Pancreas (tissue), 10 donors: ENCODE data around the gene IL17RD. TPM values are rescaled to one million over a fixed set of nuclear protein-coding genes. Genes with fewer than 3 reads are reported as not detected.

Experiments
- ATAC-seq, 4 donors: fragments of 200-7000 bp; cut with Tn5 transposase; one replicate each; pipeline versions ENCODE4 v1.8.0 to v1.9.1; 2020; ENCODE audit warnings: mild to moderate bottlenecking in 4 of 4, moderate library complexity in 4 of 4
- DNase-seq, 6 donors: peaks; one replicate each; pipeline ENCODE4 v3.0.0-alpha.2; 2020
- FAIRE-seq: peaks from 2 replicates; lab custom pipeline; 2012; peaks lifted over from hg19 to GRCh38; lab: Jason Lieb, UNC
- H3K27ac ChIP-seq, 4 donors: fragments of 200-600 bp; sonication (generic); 1 replicate in 3 of 4; 2 replicates in 1 of 4; pipeline versions ENCODE4 v1.5.0 to v1.8.0; 2020
- H3K27me3 ChIP-seq, 4 donors: fragments of 200-600 bp; one replicate each; pipeline ENCODE4 v1.8.0; 2021
- H3K36me3 ChIP-seq, 3 donors: fragments of 200-600 bp; sonication (generic) in 1 of 3; one replicate each; pipeline versions ENCODE4 v1.5.0 to v1.8.0; 2020 to 2021
- H3K4me1 ChIP-seq, 3 donors: fragments of 200-600 bp; one replicate each; pipeline ENCODE4 v1.8.0; 2021
- H3K4me3 ChIP-seq, 4 donors: fragments of 200-600 bp; sonication (generic) in 2 of 4; one replicate each; pipeline versions ENCODE4 v1.5.0 to v1.8.0; 2020 to 2021
- H3K9me3 ChIP-seq, 4 donors: fragments of 200-600 bp; one replicate each; pipeline ENCODE4 v1.8.0; 2021
- WGBS, 2 donors: extraction: QIAGEN DNeasy Blood & Tissue Kit; methylation state at CpG; one replicate each; pipeline ENCODE4 v1.1.7; 2013; 5-methylcytosine and 5-hydroxymethylcytosine counted together
- intact Hi-C, 3 donors: fragments of 100-400 bp; cut with DNase I; formaldehyde crosslinking; loops; one replicate each; pipeline versions ENCODE4 v1.11.1 to v1.14.2; 2022
- polyA plus RNA-seq, 2 donors: library from polyadenylated mRNA; stranded (reverse); fragments of 200-250 nt; gene quantifications; one replicate each; pipeline ENCODE4 v1.2.3, GENCODE V29; 2013
- total RNA-seq, 6 donors: library from RNA; stranded (reverse); fragmentation: NEBNext Ultra II Directional in 4 of 6; extraction: Animal tissue kit (Norgen Biotek cat#: 25700) in 4 of 6; gene quantifications; one replicate each; pipeline versions ENCODE4 v1.2.1 to v1.2.4, GENCODE V29; 2021 to 2023
- TF ChIP-seq, protein P1 (sequence below), 4 donors: fragments of 200-600 bp; sonication (generic) in 3 of 4; IDR thresholded peaks; one replicate each; pipeline versions ENCODE4 v1.5.0 to v1.8.0; 2021; ENCODE audit warnings: antibody characterized with exemption in 4 of 4
- donor health status: healthy with polysubstance abuse.
- donor health status: DM: no; HTN: no; CAD: no; lungs with moderate emphysema.
- donor health status: DM: no; HTN: no; CAD: no.
- donor health status: control.
- donor health status: control.
- donor health status: Bipolar disorder and iron deficiency.
- donor health status: DM: yes; HTN: yes; CAD: no.
- donor health status: DM: no; HTN: no; CAD: no.
- donor health status: DM: no; HTN: no; CAD: no.
- donor health status: DM: yes; HTN: yes; CAD: no.

Gene IL17RD
- total and polyA plus RNA-seq, 8 donors, result 0.42 to 3.9 (median 1.9) TPM

DNA sequence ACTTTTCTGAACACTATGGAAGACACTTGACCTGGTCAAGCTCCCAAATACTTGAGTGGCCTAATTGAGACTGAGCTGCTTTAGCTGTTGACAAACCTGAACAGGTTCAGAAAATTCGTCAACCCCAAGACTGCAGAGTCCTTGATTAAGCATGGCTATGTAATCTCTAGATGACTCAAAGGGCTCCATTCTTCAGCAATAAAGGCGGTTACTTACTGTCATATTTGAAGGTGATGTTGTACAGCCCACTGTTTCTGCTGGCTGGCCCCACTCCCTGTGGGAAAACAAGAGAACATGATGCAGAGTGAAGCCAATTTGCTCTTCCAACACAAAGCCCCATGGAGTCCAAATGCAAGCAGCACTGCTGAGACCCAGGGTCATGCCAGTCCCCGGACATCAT lies 45.1 kb downstream of the IL17RD start:
- no peak for FAIRE-seq
- no peaks in the 10 kb centered on the region for H3K9me3 ChIP-seq
- TF ChIP-seq, protein P1, sequence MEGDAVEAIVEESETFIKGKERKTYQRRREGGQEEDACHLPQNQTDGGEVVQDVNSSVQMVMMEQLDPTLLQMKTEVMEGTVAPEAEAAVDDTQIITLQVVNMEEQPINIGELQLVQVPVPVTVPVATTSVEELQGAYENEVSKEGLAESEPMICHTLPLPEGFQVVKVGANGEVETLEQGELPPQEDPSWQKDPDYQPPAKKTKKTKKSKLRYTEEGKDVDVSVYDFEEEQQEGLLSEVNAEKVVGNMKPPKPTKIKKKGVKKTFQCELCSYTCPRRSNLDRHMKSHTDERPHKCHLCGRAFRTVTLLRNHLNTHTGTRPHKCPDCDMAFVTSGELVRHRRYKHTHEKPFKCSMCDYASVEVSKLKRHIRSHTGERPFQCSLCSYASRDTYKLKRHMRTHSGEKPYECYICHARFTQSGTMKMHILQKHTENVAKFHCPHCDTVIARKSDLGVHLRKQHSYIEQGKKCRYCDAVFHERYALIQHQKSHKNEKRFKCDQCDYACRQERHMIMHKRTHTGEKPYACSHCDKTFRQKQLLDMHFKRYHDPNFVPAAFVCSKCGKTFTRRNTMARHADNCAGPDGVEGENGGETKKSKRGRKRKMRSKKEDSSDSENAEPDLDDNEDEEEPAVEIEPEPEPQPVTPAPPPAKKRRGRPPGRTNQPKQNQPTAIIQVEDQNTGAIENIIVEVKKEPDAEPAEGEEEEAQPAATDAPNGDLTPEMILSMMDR (IDR thresholded peaks at IDR 0.05), result no peak
- intact Hi-C loops, result no loop called here
- 65% methylated on average over 3 of the region's 3 CpGs for WGBS, 2 donors
- H3K4me1 ChIP-seq, result no peaks in the 10 kb centered on the region
- H3K36me3 ChIP-seq, result no peaks in the 10 kb centered on the region
- H3K27me3 ChIP-seq, result no peaks in the 10 kb centered on the region
- peak in 2 of 4 donors; percentile 17 to 32 for ATAC-seq
- DNase-seq, result no peak
- no peak overlapping the region for H3K4me3 ChIP-seq
- no peak overlapping the region for H3K27ac ChIP-seq

DNA sequence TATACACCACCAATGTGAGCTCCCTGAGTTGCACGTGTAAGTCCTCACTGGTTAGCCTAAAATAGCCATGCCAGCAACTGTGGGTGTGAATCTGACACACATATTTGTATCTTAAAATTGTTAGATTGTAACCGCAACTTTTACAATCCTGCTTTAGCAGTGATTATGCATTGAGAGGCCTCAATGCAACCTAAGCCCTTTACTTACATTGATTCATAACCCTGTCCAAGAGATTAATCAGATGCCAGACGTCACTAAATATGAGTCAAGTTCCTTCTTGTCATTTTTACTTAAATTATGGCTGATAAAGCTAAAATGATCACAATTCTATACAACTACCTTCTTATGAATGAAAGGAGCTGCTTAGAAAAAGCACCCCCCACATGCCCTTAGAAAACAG lies 46.9 kb downstream of the IL17RD start:
- TF ChIP-seq, protein P1 (IDR thresholded peaks at IDR 0.05), result no peak
- Histone ChIP-seq H3K4me1 (no peaks in the 10 kb centered on the region), H3K4me3 (no peak overlapping the region), H3K27ac (no peak overlapping the region), H3K36me3 (no peaks in the 10 kb centered on the region), H3K9me3 (no peaks in the 10 kb centered on the region), H3K27me3 (no peaks in the 10 kb centered on the region)
- 61% methylated on average over 3 of the region's 3 CpGs for WGBS, 2 donors
- intact Hi-C loops, result no loop called here
- ATAC-seq (no peak), FAIRE-seq (no peak), DNase-seq (no peak)

DNA sequence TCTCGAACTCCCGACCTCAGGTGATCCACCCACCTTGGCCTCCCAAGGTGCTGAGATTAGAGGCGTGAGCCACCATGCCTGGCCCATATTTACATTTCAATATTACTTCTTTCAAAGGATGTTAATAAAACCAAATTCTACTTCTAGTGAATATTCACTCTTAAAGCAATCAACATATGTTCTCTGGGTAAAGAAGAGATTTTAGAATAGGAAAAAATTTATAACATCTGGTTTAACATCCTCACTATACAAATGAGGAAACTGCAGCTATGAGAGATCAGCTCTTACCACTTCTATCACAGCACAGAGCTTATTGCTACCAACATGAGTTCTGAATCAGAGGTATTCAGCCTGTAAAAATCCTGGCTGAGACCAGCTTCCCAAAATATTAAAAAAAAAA lies 48.7 kb downstream of the IL17RD start:
- ATAC-seq (no peak), DNase-seq (no peak), FAIRE-seq (no peak)
- H3K4me3 ChIP-seq, result no peak overlapping the region
- WGBS, 2 donors, result 88 to 91% methylated on average over 3 of the region's 3 CpGs
- H3K27ac ChIP-seq, result no peak overlapping the region
- intact Hi-C loops, result no loop called here
- no peaks in the 10 kb centered on the region for H3K27me3 ChIP-seq
- TF ChIP-seq, protein P1 (IDR thresholded peaks at IDR 0.05), result no peak
- no peaks in the 10 kb centered on the region for H3K9me3 ChIP-seq
- no peaks in the 10 kb centered on the region for H3K4me1 ChIP-seq
- H3K36me3 ChIP-seq, result no peaks in the 10 kb centered on the region

DNA sequence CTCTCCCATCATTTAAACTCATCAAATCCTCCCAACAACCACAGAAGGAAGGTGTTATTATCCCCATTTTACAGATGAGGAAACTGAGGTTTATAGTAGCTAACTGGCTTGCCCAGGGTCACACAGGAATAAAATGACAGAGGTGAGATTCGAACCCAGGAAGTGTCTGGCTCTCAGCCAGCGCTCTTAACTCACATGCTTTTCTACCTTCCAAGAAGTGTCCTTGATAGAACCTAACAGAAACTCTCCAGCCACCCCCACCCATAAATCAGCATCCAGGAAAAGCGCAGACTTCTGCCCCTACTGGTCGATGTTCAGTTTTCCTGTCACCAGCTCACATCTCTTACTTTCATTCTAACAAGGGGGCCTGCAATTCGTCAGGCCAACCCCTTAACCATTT lies 52.9 kb downstream of the IL17RD start:
- Histone ChIP-seq H3K4me3 (no peak overlapping the region), H3K27ac (no peak overlapping the region), H3K27me3 (no peaks in the 10 kb centered on the region), H3K9me3 (no peaks in the 10 kb centered on the region), H3K36me3 (no peaks in the 10 kb centered on the region), H3K4me1 (no peaks in the 10 kb centered on the region)
- 46 to 58% methylated on average over 5 of the region's 5 CpGs for WGBS, 2 donors
- DNase-seq, result no peak
- TF ChIP-seq, protein P1 (IDR thresholded peaks at IDR 0.05), result no peak
- ATAC-seq, result no peak
- intact Hi-C loops, result no loop called here
- no peak for FAIRE-seq

DNA sequence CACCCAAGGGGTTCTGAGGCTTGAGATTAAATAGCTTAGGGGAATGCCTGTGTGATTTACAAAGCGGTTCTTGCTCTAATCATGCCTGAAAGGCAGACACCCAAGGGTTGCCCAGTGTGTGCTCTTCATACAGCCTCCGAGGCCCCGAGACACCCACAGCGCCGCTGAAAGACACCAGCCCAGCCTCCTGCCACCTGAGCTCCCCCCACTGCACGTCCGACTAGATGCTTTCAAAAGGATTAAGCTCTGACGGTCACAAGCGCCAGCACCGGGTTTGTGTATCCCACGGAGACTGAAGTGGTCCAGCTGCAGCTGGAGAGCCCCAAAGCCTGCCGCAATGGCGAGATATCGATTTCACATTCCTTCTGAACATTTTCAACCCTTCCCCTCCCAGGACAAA lies 54.4 kb downstream of the IL17RD start:
- 54 to 58% methylated on average over 14 of the region's 14 CpGs for WGBS, 2 donors
- Histone ChIP-seq H3K4me1 (no peaks in the 10 kb centered on the region), H3K27ac (no peak overlapping the region), H3K27me3 (no peaks in the 10 kb centered on the region), H3K4me3 (no peak overlapping the region), H3K9me3 (no peaks in the 10 kb centered on the region), H3K36me3 (no peaks in the 10 kb centered on the region)
- ATAC-seq (no peak), DNase-seq (no peak), FAIRE-seq (no peak)
- TF ChIP-seq, protein P1 (IDR thresholded peaks at IDR 0.05), result no peak
- intact Hi-C loops, result no loop called here
